NCI-H187 treated with DMSO at 0.1 percent for 48 hours (cell line): ENCODE results near the gene RAB38.

Source experiments
- DNase-seq: peaks from one replicate; lab custom pipeline; 2025; lab: John Stamatoyannopoulos, UW

Gene RAB38

DNA sequence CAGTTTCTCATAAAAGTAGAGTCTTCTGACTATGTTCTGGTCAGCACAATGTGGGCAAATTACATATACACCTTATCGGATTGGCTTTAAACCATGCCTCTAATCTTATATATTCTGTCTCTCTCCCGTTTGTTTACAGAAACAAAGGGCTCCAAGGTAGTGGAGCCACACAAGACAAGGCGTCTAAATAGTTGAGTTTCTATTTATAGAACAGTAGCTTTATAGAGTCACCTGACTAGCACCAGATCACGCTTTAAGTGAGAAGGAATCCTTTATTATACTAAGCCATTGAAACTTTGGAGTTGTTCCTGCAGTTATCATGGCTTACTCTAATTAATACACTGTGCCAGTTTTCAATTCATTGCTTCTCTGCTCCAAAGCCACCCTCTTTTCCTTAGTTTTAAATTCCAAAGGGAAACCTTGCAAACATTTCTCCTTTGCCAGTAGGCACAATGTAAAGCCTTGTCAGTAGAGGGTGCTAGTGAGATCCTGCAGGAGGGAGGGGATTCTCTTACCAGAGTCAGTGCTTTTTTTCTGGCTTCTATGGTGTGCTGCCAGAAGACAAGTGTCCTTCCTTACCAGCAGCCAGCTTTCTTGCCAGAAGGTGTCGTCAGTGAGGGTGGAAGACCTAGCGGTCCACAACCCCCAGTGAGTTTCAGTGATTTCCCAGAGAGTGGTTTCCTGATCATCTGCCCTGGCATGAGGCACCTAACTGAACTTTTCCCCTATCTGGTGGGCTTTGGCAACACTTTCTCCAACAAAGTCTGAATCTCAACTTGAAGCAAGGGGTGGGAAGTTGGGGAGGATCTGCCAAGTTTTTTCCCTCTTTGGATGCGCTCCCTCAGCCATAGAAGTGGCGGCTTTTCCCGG is 71.7 kb downstream of the RAB38 start:
- DNase-seq, result no peak

DNA sequence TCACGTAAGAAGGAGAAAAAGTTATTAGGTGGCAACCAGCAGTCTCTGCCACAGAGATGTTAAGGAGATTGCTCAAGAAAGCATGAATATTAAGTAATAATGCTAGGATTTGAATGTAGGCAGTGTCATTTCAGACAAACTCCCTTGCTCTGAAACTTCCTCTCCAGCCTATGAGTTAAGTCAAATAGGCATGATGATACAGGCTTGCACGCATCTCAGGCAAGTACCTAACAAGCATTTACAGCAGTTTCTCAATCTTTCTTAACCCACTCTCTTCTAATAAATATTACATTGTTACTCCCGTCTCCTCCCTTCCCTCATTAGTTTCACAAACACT is 72.7 kb downstream of the RAB38 start:
- no peak for DNase-seq

DNA sequence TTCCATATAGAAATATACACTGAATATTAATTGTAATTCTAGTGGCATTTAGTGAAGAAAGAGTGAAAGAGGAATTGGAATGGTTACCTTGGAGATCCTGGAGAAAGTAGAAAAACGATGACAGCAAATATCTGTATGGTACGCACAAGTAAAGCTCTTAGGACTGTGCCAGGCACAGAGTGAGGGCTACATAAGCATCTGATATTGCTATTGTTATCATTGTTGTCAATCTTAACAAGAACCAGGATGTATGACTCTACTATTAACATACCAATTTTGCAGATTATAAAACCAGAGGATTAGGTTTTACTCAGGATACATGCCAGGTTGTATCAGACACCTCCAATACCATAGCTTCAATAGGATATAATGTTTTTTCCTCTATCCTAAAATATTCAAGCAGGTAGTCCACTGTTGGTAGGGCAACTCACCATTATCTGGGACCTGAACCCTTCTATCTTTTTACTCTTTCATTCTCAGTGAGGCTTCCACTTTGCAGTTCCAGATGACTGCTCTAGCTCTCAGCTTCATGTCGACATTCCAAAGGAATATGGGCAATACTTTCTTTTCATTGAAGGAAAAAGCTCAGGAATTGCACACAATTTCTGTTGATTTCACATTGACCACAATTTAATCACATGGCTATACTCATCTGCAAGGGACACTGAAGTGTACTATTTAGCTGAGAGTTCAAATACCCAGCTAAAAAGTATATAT is 73.2 kb downstream of the RAB38 start:
- no peak for DNase-seq

DNA sequence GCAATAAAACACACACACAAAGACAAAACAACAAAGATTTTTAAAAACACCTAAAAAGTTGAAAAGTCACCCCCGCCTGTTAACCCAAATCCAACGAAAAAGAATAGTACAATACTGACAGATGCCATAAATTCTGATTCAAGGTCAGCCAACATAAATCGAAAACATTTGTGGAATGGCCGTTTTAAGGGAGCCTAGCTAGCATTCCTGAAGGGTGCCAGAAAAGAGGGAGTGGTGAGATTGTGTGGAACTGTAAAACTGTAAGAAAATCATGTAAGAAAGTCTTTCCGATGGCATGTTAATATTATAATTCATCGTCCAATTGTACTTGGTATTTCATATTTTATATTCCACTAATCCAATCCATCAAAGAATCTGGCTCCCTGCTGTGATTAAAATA is 75.1 kb downstream of the RAB38 start:
- no peak for DNase-seq

DNA sequence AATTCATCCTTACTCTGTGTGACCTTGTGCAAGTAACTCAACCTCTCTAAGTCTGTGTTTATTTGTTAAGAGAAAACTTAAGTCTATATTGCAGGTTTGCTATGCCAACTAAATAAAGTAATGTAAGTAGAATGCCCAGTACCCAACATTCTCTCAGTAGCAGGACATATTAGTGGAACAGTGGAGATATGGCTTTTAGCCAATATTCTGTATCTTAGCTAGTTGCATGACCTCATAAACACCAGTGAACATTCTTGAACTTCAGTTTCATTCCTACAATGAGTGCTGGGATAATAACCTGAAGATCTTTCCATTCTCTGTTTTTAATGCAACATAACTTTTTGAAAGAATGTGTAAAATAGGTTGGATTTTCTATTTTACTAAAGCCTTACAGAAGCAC is 77.0 kb downstream of the RAB38 start:
- DNase-seq, result no peak

DNA sequence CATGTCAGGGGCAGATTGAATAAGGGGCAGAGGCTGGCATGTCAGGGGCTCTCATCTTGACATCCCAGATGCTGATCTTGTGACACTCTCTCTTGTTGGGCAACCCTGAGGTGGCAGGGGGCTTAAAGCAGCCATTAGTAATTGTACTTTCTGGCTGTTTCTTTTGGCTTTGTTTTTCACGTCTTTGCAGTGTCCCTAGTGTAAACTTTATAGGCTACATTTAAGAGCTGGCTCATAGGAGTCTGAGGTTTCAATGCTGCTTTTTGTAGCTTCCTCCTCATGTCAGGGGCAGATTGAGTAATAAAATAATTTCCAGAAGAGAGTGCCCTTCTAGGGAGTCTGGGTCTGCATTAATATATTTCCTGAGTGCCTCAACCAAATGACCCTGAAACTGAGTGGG is 86.1 kb downstream of the RAB38 start:
- DNase-seq, result no peak

DNA sequence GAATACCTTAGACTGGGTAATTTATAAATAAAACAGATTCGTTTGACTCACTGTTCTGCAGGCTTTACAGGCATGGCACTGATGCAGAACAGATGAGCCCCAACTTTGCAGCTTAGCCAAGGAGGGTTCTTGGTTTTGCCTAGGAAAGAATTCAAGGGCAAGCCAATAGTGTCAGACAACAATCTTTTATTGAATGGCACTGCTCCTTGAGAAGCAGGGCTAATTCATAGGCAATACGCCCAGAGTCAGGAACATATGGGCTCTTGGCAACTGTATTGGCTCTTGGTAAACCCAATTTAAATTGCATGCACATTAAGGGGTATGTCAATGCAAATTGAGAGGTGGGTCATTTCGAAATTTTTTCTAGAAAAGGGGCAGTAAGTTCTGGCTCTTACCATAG is 87.9 kb downstream of the RAB38 start:
- DNase-seq, result no peak

DNA sequence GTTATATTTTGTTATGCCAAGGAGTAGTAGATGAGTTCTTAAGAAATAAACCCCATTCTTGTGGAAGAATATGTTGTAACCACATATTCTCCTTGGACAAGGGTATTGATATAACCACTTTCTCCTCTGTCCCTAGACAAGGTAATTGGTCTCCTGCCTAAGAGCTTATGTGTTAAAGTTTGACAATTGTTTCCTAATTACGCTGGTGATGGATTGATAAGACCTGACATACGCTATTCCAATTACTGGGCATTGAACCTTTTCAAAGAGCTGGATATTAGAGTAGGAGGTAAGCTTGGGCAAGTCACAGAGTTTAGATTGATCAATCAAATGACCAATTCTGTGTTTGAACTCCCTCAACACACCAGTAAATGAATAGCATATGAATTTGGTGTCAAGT is 88.9 kb downstream of the RAB38 start:
- DNase-seq, result no peak

DNA sequence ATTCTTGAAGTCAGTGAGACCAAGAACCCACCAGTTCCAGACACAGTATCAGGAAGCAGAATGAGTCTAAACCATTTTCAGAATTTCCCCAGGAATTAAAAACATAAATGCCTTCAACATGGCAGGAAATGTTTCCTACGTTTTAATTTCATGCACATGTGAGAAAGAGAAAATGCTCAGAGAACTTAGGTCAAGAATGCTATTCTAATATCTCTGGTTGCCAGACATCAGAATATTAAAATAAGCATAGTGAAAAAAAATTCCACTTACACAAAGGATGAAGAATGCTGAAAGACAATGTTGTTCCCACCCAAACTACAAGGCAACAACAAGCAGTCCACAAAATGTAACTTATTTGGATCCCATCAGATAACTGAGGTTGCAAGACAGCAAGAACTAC is 104.8 kb downstream of the RAB38 start:
- no peak for DNase-seq

DNA sequence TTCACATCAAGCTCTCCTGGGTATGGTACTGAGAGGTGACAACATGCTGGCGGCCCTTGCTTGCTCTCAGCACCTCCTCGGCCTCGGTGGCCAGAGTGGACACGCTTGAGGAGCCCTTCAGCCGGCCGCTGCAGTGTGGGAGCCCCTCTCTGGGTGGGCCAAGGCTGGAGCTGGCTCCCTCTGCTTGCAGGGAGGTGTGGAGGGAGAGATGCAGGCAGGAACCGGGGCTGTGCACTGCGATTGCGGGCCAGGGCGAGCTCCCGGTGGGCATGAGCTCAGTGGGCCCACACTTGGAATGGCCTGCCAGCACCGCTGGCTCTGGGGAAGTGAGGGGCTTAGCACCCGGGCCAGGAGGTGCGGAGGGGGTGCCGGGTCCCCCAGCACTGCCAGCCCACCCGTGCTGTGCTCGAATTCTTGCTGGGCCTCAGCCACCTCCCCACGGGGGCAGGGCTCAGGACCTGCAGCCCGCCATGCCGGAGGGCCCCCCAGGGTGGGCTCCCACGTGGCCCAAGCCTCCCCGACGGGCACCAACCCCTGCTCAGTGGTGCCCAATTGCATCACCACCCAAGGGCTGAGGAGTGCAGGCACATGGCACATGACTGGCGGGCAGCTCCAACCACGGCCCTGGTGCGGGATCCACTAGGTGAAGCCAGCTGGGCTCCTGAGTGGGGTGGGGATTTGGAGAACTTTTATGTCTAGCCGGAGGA is 106.2 kb downstream of the RAB38 start:
- DNase-seq, result no peak

DNA sequence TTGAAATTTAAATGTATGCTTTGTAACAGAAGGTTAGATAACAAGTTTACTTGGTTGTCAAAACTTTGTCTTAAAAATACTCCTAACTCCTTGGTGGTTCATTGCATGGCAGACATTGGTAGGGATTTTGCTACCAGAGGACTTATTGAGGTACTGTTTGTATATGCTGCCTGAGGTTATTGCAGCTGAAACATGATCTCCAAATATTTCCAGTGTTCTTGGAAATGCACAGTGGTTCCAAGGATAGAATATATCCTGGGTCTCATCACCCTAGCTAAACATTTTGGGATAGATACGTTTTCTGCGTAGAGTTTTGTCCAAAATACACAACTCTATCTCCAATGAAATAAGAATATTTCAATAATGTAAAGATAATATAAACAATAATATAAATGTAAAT is 109.2 kb downstream of the RAB38 start:
- DNase-seq, result no peak

DNA sequence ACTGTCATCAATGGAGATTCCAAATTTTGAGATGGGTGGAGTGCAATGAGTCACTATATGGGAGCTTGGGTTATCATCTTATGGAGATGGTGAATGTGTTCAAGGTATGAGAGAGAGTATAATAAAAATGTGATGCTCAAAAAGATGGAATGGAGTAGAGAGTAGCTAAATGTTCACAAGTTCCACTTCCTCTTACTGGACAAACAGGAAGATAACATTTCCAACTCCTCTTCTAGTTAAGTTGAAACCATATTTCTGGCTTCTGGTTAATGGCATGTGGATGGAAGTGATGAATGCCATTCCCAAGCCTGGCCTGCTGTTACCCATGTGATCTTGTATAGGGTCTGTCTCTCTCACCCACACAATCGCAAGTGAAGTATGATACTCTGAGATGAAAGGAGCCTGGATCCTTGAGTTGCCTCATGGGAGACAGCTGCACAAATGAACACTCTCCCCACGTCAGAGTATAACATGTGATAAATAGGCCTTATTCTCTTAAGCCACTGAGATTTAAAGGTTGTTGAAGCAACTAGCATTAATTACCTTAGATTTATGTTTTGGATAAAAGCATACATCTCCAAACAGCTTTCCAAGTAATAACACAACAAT is 111.0 kb downstream of the RAB38 start:
- no peak for DNase-seq
